Subcutaneous adipose tissue (tissue), 4 donors: ENCODE data around the gene MAP6. TPM values are rescaled to one million over a fixed set of nuclear protein-coding genes. Genes with fewer than 3 reads are reported as not detected.

Source experiments
- total RNA-seq, 4 donors: library from RNA; depleted of rRNA; stranded (reverse); fragments of >200 nt; gene quantifications; one replicate each; pipeline ENCODE4 v1.1.0, GENCODE V29; 2016
- TF ChIP-seq, protein P1 (sequence below): fragments of 450-650 bp; IDR thresholded peaks from one replicate; pipeline ENCODE4 v1.5.1; 2016; ENCODE audit warnings: low read depth, mild to moderate bottlenecking, control low read depth, antibody characterized with exemption, moderate library complexity

Gene MAP6
- total RNA-seq, 4 donors from 2014 or later, result 2.0 to 5.1 (median 4.0) TPM

DNA sequence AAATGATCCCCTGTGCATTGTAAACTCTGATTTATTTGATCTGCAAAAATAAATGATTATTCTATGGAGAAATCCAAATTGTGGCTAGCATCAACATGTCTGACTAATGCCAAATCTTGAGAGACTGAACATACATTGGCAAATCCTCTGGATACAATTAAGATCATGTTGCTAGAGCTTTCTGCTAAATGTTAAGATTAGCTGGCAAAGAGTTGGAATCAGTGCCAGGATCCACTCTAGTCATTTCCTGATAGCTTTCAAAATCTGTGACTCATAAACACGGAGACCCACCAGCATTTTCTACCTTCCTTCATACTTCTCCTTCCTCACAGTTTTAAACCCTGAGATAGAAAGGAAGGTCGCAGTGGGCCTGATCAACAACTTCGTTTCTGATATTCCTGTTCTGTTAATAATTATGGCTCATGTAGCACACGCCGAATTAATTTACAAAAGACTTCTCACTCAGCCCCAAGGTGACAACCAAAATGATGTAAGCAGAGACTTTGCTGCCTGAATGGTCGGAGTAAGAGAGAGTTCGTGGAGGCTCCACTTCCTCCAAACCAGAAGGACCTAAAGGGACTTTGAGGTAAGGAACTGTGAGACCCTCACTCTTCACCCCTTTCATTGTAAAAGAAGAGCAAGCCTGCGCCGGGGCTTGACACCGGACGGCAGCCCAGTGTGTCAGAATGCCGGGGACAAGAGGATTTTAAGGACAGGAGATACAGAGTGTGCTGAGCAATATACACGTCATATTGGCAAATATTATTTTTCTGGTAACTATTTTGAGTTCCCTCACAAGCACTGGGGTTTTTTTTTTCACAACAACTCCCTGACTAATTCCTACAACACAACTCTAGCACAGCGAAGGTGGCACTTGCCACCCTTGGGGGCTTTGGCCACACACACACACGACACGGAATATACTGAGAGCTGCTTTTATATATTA, 64.8 kb downstream of the MAP6 start:
- TF ChIP-seq, protein P1, sequence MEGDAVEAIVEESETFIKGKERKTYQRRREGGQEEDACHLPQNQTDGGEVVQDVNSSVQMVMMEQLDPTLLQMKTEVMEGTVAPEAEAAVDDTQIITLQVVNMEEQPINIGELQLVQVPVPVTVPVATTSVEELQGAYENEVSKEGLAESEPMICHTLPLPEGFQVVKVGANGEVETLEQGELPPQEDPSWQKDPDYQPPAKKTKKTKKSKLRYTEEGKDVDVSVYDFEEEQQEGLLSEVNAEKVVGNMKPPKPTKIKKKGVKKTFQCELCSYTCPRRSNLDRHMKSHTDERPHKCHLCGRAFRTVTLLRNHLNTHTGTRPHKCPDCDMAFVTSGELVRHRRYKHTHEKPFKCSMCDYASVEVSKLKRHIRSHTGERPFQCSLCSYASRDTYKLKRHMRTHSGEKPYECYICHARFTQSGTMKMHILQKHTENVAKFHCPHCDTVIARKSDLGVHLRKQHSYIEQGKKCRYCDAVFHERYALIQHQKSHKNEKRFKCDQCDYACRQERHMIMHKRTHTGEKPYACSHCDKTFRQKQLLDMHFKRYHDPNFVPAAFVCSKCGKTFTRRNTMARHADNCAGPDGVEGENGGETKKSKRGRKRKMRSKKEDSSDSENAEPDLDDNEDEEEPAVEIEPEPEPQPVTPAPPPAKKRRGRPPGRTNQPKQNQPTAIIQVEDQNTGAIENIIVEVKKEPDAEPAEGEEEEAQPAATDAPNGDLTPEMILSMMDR, result no peak

- TF ChIP-seq, protein P1, result no peak
These were observed 65.9 kb downstream of the MAP6 start for GRCh38 chr11:75602951-75603350.

DNA sequence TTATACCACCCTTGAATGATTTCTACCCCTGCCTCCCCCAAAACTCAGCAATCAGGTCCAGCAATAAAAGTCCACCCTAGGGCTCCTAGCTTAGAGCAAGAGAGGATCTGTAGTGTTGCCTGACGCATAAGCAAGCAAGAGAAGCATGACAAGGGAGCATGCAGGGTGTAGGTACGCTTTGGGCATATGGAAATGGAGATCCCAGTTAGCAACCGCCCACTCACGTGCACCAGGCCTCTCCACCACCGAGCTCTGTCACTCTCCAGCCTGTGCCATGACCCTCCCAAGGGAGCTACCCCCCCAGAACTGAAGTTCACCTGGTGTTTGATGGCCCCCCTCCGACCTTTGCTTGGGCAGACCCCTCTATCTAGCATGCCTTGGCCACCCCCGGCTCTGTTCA, 67.3 kb downstream of the MAP6 start:
- TF ChIP-seq, protein P1, result no peak

GRCh38 chr11:75600356-75600755, 68.5 kb downstream of the MAP6 start:
- TF ChIP-seq, protein P1, result no peak

DNA sequence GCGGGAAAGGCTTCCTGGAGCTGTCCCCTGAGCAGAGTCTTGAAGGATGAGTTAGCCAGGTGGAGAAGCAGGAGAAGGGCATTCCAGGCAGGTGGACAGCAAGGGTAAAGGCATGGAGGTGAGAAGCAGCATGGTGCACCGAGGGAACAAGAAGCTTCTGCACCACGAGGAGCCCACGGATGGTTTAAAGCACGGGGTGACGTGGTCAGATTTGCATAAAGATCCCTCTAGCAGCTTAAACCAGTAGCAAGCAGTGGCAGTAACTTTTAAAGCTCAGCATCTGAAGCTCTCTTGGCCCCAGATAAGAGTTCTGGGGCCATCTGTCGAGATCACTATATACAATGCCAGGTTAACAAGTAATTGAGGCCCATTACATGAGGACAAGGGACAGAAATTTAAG, 69.9 kb downstream of the MAP6 start:
- TF ChIP-seq, protein P1, result no peak

GRCh38 chr11:75598264-75598663, 70.6 kb downstream of the MAP6 start:
- TF ChIP-seq, protein P1, result no peak

DNA sequence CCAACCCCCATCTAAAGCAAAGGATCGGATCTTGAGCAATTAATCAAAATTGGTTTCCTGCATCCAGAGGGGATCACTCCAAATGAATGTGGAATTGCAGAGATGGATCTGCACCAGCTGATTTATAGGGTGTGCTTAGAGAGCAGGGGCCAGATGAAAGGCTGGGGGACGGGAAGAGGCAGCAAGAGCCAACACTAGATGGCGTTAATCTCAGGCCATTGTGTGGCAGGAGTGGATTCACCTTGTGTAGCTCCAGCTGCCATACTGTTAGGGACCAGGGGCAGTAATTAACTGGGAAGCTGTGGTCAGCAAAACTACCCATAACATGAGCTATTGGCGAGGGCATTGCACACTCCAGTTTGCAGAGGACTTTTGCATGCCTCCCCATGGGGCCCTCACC, 71.2 kb downstream of the MAP6 start:
- TF ChIP-seq, protein P1, result no peak
